IPS DF 4.7 (cell line): ENCODE measurements around the gene HMG20A.
"Not testable (repeated sequence)": the region's sequence is repeated elsewhere in the genome, so short reads cannot be mapped to it uniquely, and the experiment has no call there.

ENCODE experiments used
- DNase-seq: peaks from one replicate; pipeline ENCODE4 v3.0.0-alpha.2; 2013; ENCODE audit warnings: low spot score; ENCODE audit errors: extremely low read depth

Gene HMG20A

GRCh38 chr15:77406846-77407245 lies 13.8 kb upstream of the HMG20A start:
- no peak for DNase-seq

- DNase-seq = no peak
Observed at GRCh38 chr15:77409259-77410156, 11.2 kb upstream of the HMG20A start.

GRCh38 chr15:77410157-77410500 lies 10.6 kb upstream of the HMG20A start:
- DNase-seq = not testable (repeated sequence)

DNA sequence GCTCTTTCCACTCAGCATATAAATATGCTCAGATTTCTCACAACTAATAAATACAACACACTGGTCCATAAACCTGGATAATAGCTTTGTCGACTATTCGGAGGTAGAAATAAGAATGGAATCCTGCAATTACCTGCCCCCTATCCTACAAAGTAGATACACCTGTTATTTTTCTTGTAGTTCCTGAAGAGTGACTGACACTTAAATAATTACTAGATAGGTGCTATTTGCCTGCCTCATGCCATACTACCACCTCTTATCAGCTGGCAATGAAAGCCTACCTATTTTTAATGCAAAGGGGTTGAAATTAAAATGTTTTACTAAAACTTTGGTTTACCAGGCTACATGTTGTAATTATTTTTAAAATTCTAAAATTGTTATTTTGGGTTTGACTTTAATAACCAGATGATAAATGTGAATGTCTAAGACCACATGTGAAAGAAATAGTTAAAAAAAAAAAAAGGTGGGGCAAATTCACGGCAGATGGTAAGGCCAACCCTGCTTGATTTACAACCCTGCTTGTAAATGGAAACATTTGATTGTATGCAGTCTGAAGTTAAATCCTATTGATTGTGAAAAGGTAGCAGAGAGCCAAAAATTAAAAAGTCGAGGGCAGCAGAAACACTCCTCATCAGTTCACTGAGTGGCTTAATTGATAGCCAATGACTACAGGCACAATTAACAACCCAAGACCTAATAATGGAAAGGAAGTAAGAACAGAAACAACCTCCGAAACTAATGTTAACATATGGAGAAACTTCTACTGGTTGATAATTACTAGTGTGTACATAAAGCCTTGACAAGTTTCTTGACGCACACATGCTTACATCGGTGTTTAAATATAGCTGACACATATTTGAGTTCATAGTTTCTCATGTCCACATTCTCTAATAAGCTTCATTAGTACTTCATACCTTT lies 9.7 kb upstream of the HMG20A start:
- no peak for DNase-seq

- no peak for DNase-seq
Observed at GRCh38 chr15:77411619-77411976, 9.1 kb upstream of the HMG20A start.

DNA sequence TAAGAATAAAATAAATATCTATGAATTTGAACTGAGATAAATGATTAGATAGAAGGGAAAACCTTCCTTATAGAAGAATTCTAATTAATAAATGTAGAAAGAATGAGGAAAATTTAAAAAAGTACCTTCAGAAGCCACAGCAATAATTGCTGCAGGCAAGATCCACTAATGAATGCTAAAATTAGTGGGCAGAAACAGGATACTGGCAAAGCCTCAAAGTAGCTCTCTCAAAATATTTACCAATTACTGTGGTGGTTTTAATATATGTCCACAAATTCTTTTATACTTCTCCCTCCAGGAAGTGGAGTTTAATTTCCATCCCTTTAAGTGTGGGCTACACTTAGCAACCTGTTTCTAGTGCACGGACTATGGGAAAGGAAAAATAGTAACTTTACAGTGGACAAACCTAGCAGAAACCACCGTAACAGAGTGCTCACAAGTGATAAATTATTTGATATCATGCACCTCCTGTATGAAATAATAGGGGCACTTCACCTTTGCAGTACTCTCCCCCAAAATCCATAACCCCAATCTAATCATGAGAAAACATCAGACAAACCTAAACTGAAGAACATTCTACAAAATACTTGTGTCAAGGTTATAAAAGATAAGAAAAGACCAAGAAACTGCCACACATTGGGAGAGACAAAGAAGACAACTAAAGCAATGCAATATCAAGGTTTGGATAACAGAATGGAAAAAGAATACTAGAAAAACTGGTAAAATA lies 7.6 kb upstream of the HMG20A start:
- DNase-seq = no peak

DNA sequence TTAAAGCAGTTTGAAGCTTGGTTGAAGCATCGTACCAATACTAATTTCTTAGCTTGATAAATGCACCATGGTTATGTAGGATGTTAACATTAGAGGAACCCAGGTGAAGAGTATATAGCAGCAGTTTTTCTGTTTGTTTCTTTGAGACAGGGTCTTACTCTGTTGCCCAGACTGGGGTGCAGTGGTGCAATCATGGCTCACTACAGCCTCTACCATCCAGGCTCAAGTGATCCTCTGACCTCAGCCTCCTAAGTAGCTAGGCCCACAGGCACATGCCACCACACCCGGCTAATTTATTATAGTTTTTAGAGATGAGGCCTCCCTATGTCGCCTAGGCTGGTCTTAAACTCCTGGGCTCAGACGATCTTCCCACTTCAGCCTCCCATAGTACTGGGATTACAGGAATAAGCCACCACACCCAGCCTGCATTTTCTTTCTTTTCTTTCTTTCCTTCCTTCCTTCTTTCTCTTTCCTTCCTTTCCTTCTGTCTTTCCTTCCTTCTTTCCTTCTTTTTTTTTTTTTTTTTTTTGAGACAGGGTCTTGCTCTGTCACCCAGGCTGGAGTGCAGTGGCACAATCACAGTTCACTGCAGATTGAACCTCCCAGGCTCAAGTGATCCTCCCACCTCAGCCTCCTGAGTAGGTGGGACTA lies 6.9 kb upstream of the HMG20A start:
- DNase-seq = no peak

- no peak for DNase-seq
Observed at GRCh38 chr15:77414789-77415442, 5.8 kb upstream of the HMG20A start.

DNA sequence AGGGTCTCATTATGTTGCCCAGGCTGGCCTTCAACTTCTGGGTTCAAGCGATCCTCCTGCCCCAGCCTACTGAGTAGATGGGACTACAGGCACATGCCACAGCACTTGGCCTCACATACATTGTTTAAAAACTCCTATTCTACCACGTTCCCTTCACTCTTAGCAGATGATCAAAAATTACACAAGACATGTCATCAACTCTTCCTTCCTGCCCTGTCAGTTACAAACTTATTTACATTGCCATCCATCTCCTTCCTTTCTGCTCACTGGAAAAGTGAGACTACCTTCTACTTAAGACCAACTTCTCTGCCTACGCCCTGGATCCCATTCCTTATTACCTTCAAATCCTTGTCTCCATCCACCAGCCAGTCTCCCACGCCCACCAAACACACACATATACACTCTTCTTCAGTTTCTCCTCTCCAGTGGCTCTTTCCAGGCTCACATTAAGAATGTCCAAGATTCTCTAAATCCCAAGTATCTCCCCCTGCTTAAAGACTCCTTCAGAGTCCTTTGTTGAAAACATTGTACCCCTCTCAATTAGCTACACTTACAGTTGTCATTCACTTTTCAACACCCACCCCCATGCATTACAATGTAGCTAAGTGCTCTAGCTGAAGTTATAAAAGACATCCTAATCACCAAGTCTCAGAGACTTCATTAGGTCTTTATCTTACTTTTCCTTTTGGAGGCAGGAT lies 5.1 kb upstream of the HMG20A start:
- no peak for DNase-seq

- DNase-seq = no peak
Observed at GRCh38 chr15:77416148-77416455, 4.6 kb upstream of the HMG20A start.

DNA sequence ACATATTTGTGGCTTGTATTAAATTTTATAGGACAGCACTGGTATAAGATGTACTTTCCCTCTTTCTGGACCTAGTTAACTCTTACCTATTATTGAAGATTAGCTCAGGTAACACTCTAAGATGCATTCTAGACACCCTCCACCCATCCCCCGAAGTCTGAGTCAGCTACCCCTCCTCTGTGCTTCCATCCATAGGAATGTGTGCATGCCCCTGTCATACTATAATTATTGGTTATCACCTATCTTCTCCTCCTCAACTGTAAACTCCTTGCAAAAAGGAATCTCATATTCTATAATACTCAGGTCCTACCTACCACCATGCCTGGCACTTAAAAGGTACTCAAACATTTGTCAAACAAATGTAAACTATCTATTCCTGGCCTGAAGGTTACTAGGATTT lies 3.7 kb upstream of the HMG20A start:
- DNase-seq = no peak

DNA sequence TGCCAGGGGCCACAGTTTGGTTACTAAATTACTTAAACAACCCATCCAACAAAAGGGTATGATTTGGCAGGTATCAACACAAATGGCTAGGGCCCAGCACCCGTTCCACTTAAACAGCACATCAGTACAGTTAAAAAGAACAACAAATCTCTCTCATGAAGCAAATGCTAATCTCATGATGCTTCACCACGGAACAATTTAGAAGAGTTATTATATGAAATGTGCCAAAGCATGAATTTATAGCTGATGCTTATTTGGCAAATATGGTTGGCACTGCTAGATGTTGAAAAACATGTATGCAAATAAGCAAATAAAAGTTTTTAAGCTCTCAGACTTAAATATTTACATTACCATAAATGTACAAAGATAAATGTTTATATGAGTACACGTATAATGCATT lies 3.1 kb upstream of the HMG20A start:
- DNase-seq = no peak

DNA sequence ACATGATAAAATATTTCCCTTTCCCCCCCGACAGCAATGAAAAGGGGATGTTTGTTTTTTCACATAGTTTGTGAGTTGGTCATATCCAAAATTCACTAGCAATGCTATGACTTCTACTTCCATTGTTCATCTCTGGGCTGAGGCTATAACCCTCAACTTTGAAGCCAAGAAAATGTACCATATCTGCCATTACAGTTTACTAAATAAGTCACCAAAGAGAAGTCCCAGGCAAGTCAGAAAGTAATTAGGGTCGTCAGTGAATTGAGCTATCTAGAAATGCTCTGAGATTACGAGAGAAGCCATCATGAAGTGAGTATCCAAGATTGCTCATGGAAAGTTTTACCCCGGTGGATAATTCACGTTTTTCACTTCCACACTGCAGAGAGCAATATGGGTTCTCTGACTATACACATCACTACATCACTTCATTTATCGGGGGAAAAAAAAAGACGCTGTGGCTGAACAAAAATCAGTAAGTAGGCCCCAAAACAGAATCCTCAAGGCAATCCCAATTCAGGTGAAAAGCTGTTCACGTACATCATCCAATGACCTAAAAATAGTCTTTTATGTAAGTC lies 2.2 kb upstream of the HMG20A start:
- no peak for DNase-seq

- DNase-seq = no peak
Observed at GRCh38 chr15:77418966-77419835, 1.5 kb upstream of the HMG20A start.

DNA sequence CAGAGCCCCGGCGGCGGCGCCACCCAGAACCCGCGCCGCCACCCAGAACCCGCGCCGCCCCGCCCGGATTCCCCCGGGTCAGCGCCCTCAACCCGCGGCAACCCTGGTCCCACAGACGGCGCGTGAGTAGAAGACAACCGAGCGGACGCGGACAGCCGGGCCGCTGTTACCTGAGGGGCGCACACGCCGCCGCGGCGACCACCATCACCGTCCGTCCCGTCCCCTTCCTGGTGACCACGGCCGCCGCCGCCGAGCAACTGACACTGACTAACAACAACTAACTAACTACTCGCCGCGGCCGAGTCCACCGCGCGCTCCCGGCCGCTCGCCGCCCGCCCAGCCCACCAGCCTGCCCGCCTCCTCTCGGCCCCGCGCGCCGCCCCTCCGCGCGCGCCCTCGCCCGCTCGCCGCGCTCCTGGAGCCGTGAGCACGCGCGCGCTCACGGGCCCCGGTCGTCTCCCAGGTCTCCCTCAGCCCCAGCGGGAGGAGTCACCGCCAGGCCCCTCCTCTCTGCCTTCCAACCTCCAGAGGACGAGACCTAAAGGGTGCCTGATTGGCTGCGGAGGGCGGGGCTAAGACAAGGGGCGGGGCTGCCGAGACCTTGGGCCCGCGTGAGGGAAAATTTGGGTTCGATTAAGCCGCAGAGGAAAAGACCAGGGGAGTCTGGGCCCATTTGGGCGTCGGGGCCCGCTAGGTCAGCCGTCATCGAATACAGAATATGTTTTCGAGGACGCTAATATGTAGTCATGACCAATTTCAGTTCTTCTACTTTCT lies 665 bp upstream of the HMG20A start, which contains the start of gene PEAK1:
Gene PEAK1 (minus strand): TSS at position 269 of the 774 bp plus-strand sequence. CDS start 238,178 bp downstream, outside the sequence.
- no peak for DNase-seq

DNA sequence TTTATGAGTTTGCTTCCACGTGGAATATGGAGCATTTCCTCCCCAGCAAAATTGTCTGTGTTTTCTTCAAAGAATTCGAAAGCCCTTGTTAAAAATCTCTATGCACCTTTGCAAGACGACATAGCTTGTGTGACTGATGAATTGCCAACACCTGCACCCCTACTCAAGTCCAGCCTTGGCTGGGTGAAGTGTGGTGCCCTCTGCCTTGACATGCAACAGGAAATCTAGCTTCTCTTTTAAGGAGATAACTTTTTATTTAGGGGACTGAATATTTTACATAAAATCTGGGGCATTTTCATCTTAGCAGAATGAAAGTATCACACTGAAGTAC lies 647 bp downstream of the HMG20A start:
- no peak for DNase-seq

DNA sequence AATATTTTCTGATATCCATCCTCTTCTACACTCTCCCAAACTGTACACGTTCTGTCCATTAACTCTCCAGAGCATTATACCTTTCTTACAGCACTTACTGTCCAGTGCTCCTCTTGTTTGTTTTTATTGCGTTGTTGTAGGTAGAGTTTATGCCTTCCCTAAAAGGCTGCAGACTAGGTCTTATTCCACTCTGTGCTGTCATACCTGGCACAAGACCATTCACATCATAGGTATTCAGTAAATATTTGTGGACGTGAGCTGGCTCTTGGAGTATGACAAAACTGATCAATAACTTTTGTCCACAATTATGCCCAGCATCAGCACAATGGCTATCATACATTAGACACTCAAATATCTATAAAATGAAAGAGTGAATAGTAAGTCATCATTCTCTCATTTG lies 4.4 kb downstream of the HMG20A start:
- no peak for DNase-seq

DNA sequence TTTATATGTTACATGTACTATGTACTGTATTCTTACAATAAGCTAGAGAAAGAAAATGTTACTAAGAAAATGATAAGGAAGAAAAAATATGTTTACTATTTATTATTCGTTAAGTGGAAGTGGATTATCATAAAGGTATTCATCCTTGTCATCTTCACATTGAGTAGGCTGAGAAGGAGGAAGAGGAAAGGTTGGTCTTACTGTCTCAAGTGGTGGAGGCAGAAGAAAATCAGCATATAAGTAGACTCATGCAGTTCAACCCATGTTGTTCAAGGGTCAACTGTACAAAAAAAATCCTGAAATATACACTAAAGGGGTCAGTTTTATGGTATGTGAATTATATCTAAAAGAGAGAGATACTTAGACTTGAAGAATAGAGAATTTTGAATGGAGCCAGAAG lies 5.7 kb downstream of the HMG20A start:
- no peak for DNase-seq
